ENCODE results near the gene GRIN1. TPM values are rescaled to one million over a fixed set of nuclear protein-coding genes. Genes with fewer than 3 reads are reported as not detected.
A peak's percentile ranks its signal among the peaks of the same experiment; 100 is the strongest.

GRIN1 gene
- total and polyA plus RNA-seq, 2 experiments from 2014 or later = not detected

DNA sequence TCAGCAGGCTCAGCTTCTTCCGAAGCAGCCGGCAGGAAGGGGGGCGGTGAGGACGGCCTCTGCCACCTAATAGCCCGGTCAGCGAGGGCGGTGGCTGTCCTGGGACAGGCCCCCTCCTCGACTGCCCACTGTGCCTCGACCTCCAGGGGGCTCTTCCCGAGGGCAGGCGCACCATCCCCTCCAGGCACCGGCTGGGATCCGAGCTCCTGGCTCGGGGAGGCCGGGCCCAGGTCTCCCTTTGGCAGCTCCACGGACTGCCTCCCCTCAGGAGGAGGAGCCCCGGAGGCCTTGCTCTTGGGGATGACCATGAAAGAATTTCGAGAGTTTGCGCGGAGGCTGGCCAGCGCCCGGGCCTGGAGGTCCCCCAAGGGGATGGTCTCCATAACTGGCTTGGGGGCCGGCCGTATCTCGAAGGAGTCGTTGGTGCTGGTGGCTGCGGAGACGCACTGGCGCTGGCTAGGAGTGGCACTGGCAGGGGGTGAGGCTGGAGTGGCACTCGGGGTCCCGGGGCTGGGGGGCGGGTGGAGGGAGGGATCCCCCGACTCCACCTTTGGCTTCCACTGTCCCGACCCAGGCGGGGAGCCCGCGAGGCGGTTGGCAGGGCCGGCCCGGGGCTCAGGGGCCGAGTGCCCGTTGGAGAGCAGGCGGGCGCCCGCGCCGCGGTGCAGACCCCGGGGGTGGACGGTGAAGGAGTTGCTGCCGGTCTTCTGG, 60.6 kb downstream of the GRIN1 start:
- no peak overlapping the region for H2AFZ ChIP-seq
- peak overlapping the region; percentile 74 for H3K27ac ChIP-seq
- TF ChIP-seq, protein P1, sequence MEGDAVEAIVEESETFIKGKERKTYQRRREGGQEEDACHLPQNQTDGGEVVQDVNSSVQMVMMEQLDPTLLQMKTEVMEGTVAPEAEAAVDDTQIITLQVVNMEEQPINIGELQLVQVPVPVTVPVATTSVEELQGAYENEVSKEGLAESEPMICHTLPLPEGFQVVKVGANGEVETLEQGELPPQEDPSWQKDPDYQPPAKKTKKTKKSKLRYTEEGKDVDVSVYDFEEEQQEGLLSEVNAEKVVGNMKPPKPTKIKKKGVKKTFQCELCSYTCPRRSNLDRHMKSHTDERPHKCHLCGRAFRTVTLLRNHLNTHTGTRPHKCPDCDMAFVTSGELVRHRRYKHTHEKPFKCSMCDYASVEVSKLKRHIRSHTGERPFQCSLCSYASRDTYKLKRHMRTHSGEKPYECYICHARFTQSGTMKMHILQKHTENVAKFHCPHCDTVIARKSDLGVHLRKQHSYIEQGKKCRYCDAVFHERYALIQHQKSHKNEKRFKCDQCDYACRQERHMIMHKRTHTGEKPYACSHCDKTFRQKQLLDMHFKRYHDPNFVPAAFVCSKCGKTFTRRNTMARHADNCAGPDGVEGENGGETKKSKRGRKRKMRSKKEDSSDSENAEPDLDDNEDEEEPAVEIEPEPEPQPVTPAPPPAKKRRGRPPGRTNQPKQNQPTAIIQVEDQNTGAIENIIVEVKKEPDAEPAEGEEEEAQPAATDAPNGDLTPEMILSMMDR (IDR thresholded peaks at IDR 0.05; ENCODE audit: poor library complexity) = no peak
- TF ChIP-seq EZH2 (IDR thresholded peaks at IDR 0.05; ENCODE audit: borderline replicate concordance) = no peak
- H3K36me3 ChIP-seq (replicated peaks; ENCODE audit: insufficient read depth, low read depth) = no peaks in the 10 kb centered on the region
- peak overlapping the region; percentile 36 for H3K4me3 ChIP-seq
- H3K9me2 ChIP-seq (replicated peaks; ENCODE audit: insufficient read depth) = no peaks in the 10 kb centered on the region
- peak; percentile 46 for DNase-seq (ENCODE audit: low spot score)
- H3K79me2 ChIP-seq = peaks cover 85% of the 10 kb centered on the region
- H3K27me3 ChIP-seq = no peaks in the 10 kb centered on the region
- peaks cover 58% of the 10 kb centered on the region for H3K4me1 ChIP-seq (ENCODE audit: insufficient read depth)
- H3K9me3 ChIP-seq (ENCODE audit: low read depth) = no peaks in the 10 kb centered on the region
- peak overlapping the region; percentile 99 for H3K4me2 ChIP-seq
- 26% methylated on average over 28 of the region's 51 CpGs for WGBS (ENCODE audit: low lambda C conversion rate, missing lambda C conversion rate)
- H4K20me1 ChIP-seq (ENCODE audit: insufficient read depth, poor library complexity, severe bottlenecking) = peaks cover 49% of the 10 kb centered on the region

GRCh38 chr9:137200311-137201204, 61.6 kb downstream of the GRIN1 start, which contains the start of gene TPRN:
TSS of gene TPRN (minus strand) at chr9:137200741. CDS start at chr9:137200711, 30 bp downstream.
- WGBS (ENCODE audit: low lambda C conversion rate, missing lambda C conversion rate) = 2% methylated on average over 41 of the region's 118 CpGs
- H3K79me2 ChIP-seq = peaks cover 82% of the 10 kb centered on the region
- DNase-seq (ENCODE audit: low spot score) = peak; percentile 100

GRCh38 chr9:137201205-137201868, 62.4 kb downstream of the GRIN1 start:
- H3K27ac ChIP-seq = peak overlapping the region; percentile 78
- H3K4me1 ChIP-seq (ENCODE audit: insufficient read depth) = peaks cover 48% of the 10 kb centered on the region
- H3K27me3 ChIP-seq = no peaks in the 10 kb centered on the region
- H3K9me2 ChIP-seq (replicated peaks; ENCODE audit: insufficient read depth) = no peaks in the 10 kb centered on the region
- no peak for DNase-seq (ENCODE audit: low spot score)
- H4K20me1 ChIP-seq (ENCODE audit: insufficient read depth, poor library complexity, severe bottlenecking) = peaks cover 31% of the 10 kb centered on the region
- WGBS (ENCODE audit: low lambda C conversion rate, missing lambda C conversion rate) = 25% methylated on average over 23 of the region's 23 CpGs
- peaks cover 82% of the 10 kb centered on the region for H3K79me2 ChIP-seq
- no peaks in the 10 kb centered on the region for H3K36me3 ChIP-seq (replicated peaks; ENCODE audit: insufficient read depth, low read depth)
- H3K4me3 ChIP-seq = peak overlapping the region; percentile 30
- no peak overlapping the region for H2AFZ ChIP-seq
- TF ChIP-seq, protein P1 (IDR thresholded peaks at IDR 0.05; ENCODE audit: poor library complexity) = no peak
- TF ChIP-seq EZH2 (IDR thresholded peaks at IDR 0.05; ENCODE audit: borderline replicate concordance) = no peak
- TF ChIP-seq EZH2phosphoT487 (IDR thresholded peaks at IDR 0.05; ENCODE audit: low read depth, severe bottlenecking, unreplicated experiment) = no peak
- H3K9me3 ChIP-seq (ENCODE audit: low read depth) = no peaks in the 10 kb centered on the region
- H3K4me2 ChIP-seq = peak overlapping the region; percentile 87

More at GRCh38 chr9:137200311-137201204, 61.6 kb downstream of the GRIN1 start, which contains the start of gene TPRN:
- Histone ChIP-seq H3K4me1 (ENCODE audit: insufficient read depth) (peaks cover 51% of the 10 kb centered on the region), H3K9me2 (replicated peaks; ENCODE audit: insufficient read depth) (no peaks in the 10 kb centered on the region), H3K36me3 (replicated peaks; ENCODE audit: insufficient read depth, low read depth) (no peaks in the 10 kb centered on the region), H3K4me2 (peak within 1 kb of the TSS; percentile 99), H3K9me3 (ENCODE audit: low read depth) (no peaks in the 10 kb centered on the region), H4K20me1 (ENCODE audit: insufficient read depth, poor library complexity, severe bottlenecking) (peaks cover 39% of the 10 kb centered on the region), H3K27me3 (no peaks in the 10 kb centered on the region), H3K4me3 (peak within 1 kb of the TSS; percentile 47), H3K27ac (peak within 1 kb of the TSS; percentile 78), H2AFZ (no peak within 1 kb of the TSS)
- TF ChIP-seq, protein P1 (IDR thresholded peaks at IDR 0.05; ENCODE audit: poor library complexity) = no peak
- TF ChIP-seq EZH2phosphoT487 (IDR thresholded peaks at IDR 0.05; ENCODE audit: low read depth, severe bottlenecking, unreplicated experiment) (no peak), EZH2 (IDR thresholded peaks at IDR 0.05; ENCODE audit: borderline replicate concordance) (no peak)

Measured in hepatocyte (in vitro differentiated cells).